CD4-positive, alpha-beta T cell (primary cell): ENCODE results near the gene CCDC60. TPM values are rescaled to one million over a fixed set of nuclear protein-coding genes. Genes with fewer than 3 reads are reported as not detected.

Experiments
- ATAC-seq: fragments of 200-7000 bp; cut with Tn5 transposase; one replicate; pipeline ENCODE4 v1.10.0; 2022; ENCODE audit warnings: mild to moderate bottlenecking; ENCODE audit not compliant: poor library complexity
- CTCF ChIA-PET: fragments of 350-600 bp; sonication (Branson Sonifier 250); formaldehyde crosslinking; loops from one replicate; lab custom pipeline; 2021; ENCODE audit warnings: antibody characterized with exemption, inconsistent platforms; lab: Charles Lee
- POLR2A ChIA-PET: fragments of 350-600 bp; sonication (Branson Sonifier 250); formaldehyde crosslinking; loops from one replicate; lab custom pipeline; 2021; ENCODE audit warnings: antibody characterized with exemption, inconsistent platforms; lab: Charles Lee
- DNase-seq, 14 experiments: peaks; one replicate each; pipeline ENCODE4 v3.0.0-alpha.2; 2013 to 2020; ENCODE audit warnings: mixed read lengths in 2 of 14
- H3K27ac ChIP-seq, 2 donors: one replicate each; pipeline versions ENCODE4 v1.5.1 to v1.7.0; 2013; ENCODE audit warnings: low read length in 2 of 2, low read depth in 1 of 2, mild to moderate bottlenecking in 1 of 2
- H3K27me3 ChIP-seq, 2 experiments: 1 replicate in 1 of 2; 2 replicates in 1 of 2; pipeline versions ENCODE4 v1.6.1 to v1.7.0; 2013; ENCODE audit warnings: low read length in 2 of 2, control low read depth in 1 of 2, mild to moderate bottlenecking in 1 of 2, moderate library complexity in 1 of 2; ENCODE audit not compliant: insufficient read depth in 2 of 2, control insufficient read depth in 1 of 2
- H3K36me3 ChIP-seq: one replicate; pipeline ENCODE4 v1.6.1; 2013; ENCODE audit warnings: low read length, control low read depth; ENCODE audit not compliant: insufficient read depth
- H3K4me1 ChIP-seq: one replicate; pipeline ENCODE4 v1.6.1; 2013; ENCODE audit warnings: low read length, control low read depth; ENCODE audit not compliant: insufficient read depth
- H3K4me3 ChIP-seq: one replicate; pipeline ENCODE4 v1.5.1; 2013; ENCODE audit warnings: mild to moderate bottlenecking, low read length, moderate library complexity
- H3K9me3 ChIP-seq, 2 experiments: 1 replicate in 1 of 2; 2 replicates in 1 of 2; pipeline versions ENCODE4 v1.6.1 to v1.7.0; 2013; ENCODE audit warnings: low read length in 2 of 2, mild to moderate bottlenecking in 2 of 2, control low read depth in 1 of 2, moderate library complexity in 1 of 2; ENCODE audit not compliant: control insufficient read depth in 1 of 2, insufficient read depth in 1 of 2
- H3K27ac Mint-ChIP-seq: one replicate; pipeline ENCODE4 v1.8.0; 2020; ENCODE audit warnings: mixed read lengths
- H3K27me3 Mint-ChIP-seq: one replicate; pipeline ENCODE4 v1.8.0; 2021; ENCODE audit warnings: mixed read lengths
- H3K36me3 Mint-ChIP-seq: one replicate; pipeline ENCODE4 v1.8.0; 2021; ENCODE audit warnings: low read depth, mixed read lengths
- H3K4me1 Mint-ChIP-seq: one replicate; pipeline ENCODE4 v1.8.0; 2021; ENCODE audit warnings: low read depth, mixed read lengths
- H3K4me3 Mint-ChIP-seq: one replicate; pipeline ENCODE4 v1.8.0; 2020; ENCODE audit warnings: mild to moderate bottlenecking, mixed read lengths
- H3K9me3 Mint-ChIP-seq: one replicate; pipeline ENCODE4 v1.8.0; 2020; ENCODE audit warnings: mixed read lengths
- intact Hi-C, 2 experiments: fragments of 100-400 bp; cut with DNase I in 1 of 2; cut with micrococcal nuclease in 1 of 2; formaldehyde crosslinking; loops; one replicate each; pipeline versions ENCODE4 v1.15.1 to v1.9.0; 2023 to 2025; cut with DNase I, micrococcal nuclease
- total RNA-seq, 174 experiments: library from RNA in 2 of 174; stranded (reverse) in 2 of 174; gene quantifications; one replicate each; pipeline ENCODE4 v1.2.3 and lab custom pipeline; 2021 to 2026
- TF ChIP-seq, protein P1 (sequence below): fragments of 200-600 bp; IDR thresholded peaks from one replicate; pipeline ENCODE4 v1.8.0; 2022; ENCODE audit warnings: antibody characterized with exemption, mild to moderate bottlenecking

The CCDC60 gene
- total RNA-seq, 2 experiments from 2014 or later: not detected

DNA sequence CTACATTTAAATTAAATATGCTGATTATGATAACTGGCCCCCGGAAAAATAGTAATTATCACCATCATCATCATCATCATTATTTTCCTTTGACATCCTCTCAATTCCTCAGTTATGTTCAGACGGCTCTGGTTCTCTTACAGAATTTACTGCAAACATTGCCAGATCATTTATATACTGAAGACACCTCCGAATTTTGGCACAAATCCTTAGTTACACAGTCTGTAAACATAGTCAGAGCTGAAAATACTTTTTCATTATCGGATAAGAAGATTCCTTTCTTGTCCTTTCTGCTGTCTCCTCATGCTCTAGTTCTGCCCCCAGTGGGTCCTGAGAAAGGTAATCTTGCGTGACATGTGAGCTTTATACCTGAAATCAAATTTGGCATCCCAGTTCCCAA is 40.3 kb upstream of the CCDC60 start:
- Mint-ChIP-seq H3K27me3 (peaks cover 10% of the 10 kb centered on the region), H3K27ac (no peak overlapping the region), H3K9me3 (no peaks in the 10 kb centered on the region), H3K4me3 (no peak overlapping the region), H3K36me3 (no peaks in the 10 kb centered on the region), H3K4me1 (no peaks in the 10 kb centered on the region)
- ATAC-seq (no peak), DNase-seq (no peak)
- Histone ChIP-seq H3K27me3 (peaks cover 0 to 3% of the 10 kb centered on the region in 2 experiments), H3K9me3 (peaks cover 0 to 3% of the 10 kb centered on the region in 2 experiments), H3K4me3 (no peak overlapping the region), H3K27ac (no peak overlapping the region), H3K36me3 (no peaks in the 10 kb centered on the region), H3K4me1 (no peaks in the 10 kb centered on the region)
- ChIA-PET CTCF (no interaction called here), POLR2A (no interaction called here)
- intact Hi-C loops: no loop called here
- TF ChIP-seq, protein P1, sequence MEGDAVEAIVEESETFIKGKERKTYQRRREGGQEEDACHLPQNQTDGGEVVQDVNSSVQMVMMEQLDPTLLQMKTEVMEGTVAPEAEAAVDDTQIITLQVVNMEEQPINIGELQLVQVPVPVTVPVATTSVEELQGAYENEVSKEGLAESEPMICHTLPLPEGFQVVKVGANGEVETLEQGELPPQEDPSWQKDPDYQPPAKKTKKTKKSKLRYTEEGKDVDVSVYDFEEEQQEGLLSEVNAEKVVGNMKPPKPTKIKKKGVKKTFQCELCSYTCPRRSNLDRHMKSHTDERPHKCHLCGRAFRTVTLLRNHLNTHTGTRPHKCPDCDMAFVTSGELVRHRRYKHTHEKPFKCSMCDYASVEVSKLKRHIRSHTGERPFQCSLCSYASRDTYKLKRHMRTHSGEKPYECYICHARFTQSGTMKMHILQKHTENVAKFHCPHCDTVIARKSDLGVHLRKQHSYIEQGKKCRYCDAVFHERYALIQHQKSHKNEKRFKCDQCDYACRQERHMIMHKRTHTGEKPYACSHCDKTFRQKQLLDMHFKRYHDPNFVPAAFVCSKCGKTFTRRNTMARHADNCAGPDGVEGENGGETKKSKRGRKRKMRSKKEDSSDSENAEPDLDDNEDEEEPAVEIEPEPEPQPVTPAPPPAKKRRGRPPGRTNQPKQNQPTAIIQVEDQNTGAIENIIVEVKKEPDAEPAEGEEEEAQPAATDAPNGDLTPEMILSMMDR: no peak

DNA sequence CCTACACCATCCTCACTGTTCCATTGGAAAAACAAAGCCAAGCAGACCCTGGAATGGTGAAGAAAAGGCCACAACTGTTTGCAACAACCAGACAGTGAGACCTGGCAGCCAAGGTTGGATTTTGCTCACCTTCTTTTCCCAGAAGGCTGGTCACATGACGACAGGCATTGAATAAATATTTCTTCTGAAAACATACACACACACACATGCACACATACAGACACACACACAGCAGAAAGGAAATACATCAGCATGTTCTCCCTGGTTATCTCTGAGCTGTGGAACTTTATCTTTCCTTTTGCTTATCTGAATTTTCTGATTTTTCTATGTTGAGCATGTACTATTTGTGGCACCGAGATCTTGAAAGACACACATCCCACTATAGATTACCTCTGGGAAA is 38.0 kb upstream of the CCDC60 start:
- no peak overlapping the region for H3K4me3 Mint-ChIP-seq
- H3K36me3 Mint-ChIP-seq: no peaks in the 10 kb centered on the region
- peaks cover 10% of the 10 kb centered on the region for H3K27me3 Mint-ChIP-seq
- DNase-seq (no peak), ATAC-seq (no peak)
- TF ChIP-seq, protein P1: no peak
- ChIA-PET CTCF (no interaction called here), POLR2A (no interaction called here)
- Histone ChIP-seq H3K4me3 (no peak overlapping the region), H3K27ac (no peak overlapping the region), H3K36me3 (no peaks in the 10 kb centered on the region), H3K27me3 (peaks cover 0 to 3% of the 10 kb centered on the region in 2 experiments), H3K4me1 (no peaks in the 10 kb centered on the region), H3K9me3 (peaks cover 0 to 3% of the 10 kb centered on the region in 2 experiments)
- H3K9me3 Mint-ChIP-seq: no peaks in the 10 kb centered on the region
- no peak overlapping the region for H3K27ac Mint-ChIP-seq
- no peaks in the 10 kb centered on the region for H3K4me1 Mint-ChIP-seq
- intact Hi-C loops: no loop called here

DNA sequence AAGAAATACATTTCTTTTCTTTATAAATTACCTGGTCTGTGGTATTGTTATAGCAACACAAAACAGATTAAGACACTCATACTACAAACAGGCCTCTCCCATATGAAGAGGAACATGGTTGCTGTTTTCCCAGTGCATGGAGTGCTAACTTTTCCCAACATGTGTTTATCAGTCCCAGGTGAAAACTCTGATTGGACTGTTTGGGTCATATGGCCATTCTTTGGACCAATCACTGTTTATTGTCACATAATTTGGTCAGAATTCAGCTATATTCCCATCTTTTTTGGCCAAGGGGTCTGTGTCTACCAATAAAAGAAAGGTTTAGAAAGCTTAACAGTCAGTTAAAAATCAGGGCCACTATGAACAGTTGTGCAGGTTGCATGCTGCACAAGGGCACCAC is 35.4 kb upstream of the CCDC60 start:
- Histone ChIP-seq H3K9me3 (peaks cover 0 to 3% of the 10 kb centered on the region in 2 experiments), H3K27ac (no peak overlapping the region), H3K36me3 (no peaks in the 10 kb centered on the region), H3K4me1 (no peaks in the 10 kb centered on the region), H3K27me3 (peaks cover 0 to 3% of the 10 kb centered on the region in 2 experiments), H3K4me3 (no peak overlapping the region)
- Mint-ChIP-seq H3K4me1 (no peaks in the 10 kb centered on the region), H3K4me3 (no peak overlapping the region), H3K27ac (no peak overlapping the region), H3K27me3 (peaks cover 11% of the 10 kb centered on the region), H3K9me3 (no peaks in the 10 kb centered on the region), H3K36me3 (no peaks in the 10 kb centered on the region)
- intact Hi-C loops: no loop called here
- ChIA-PET POLR2A (no interaction called here), CTCF (no interaction called here)
- TF ChIP-seq, protein P1: no peak
- DNase-seq: no peak
- ATAC-seq: no peak
